GM12892 (cell line): ENCODE data around the gene ACKR1.

Experiments
- POLR2A ChIP-seq: IDR thresholded peaks from 2 replicates; pipeline ENCODE4 v1.6.1; 2011; ENCODE audit warnings: low read depth, low read length, control low read depth
- POLR2AphosphoS5 ChIP-seq: IDR thresholded peaks from 2 replicates; pipeline ENCODE4 v1.6.1; 2011; ENCODE audit warnings: low read depth, low read length, control low read depth

DNA sequence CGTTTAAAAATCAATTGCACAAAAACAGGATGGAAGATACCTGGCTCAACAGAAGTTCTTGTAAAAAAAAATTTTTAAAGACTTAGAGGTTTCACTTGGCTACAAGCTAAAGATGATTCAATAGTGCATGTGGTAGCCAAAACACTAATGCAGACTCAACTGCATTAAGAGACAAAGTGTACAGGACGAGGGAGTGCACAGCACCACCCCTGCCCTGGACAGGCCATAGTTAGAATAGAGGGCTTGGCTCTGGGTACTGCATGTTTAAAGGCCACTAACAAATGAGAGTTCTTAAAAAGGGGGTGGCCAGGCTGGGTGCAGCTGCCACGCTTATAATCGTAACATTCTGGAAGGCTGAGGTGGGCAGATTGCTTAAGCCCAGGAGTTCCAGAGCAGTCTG, 7.9 kb downstream of the ACKR1 start:
- TF ChIP-seq POLR2A (no peak), POLR2AphosphoS5 (no peak)
